Measurements from ENCODE around the gene PAPSS1. TPM values are rescaled to one million over a fixed set of nuclear protein-coding genes. Genes with fewer than 3 reads are reported as not detected.
"Not testable (repeated sequence)": the region's sequence is repeated elsewhere in the genome, so short reads cannot be mapped to it uniquely, and the experiment has no call there.

PAPSS1 gene
- polyA plus RNA-seq, 1 donor (not counting 4 experiments of a cell fraction or from before 2014, with no cell fraction given): 95.2 TPM

GRCh38 chr4:107734120-107734519, 14.1 kb upstream of the PAPSS1 start:
- H3K36me3 ChIP-seq (ENCODE audit: control insufficient read depth in 2 of 2, extremely low read depth in 1 of 2, insufficient read depth in 2 of 2, low read length in 2 of 2): no peaks in the 10 kb centered on the region
- no peak overlapping the region for H3K27ac ChIP-seq (ENCODE audit: control insufficient read depth, insufficient read depth, low read length)
- H3K9me3 ChIP-seq (ENCODE audit: control insufficient read depth, low read depth, low read length): no peaks in the 10 kb centered on the region
- H3K9ac ChIP-seq (ENCODE audit: control insufficient read depth, extremely low read depth, insufficient read depth, low read length): no peak overlapping the region
- no peak overlapping the region for H2AFZ ChIP-seq (ENCODE audit: control insufficient read depth, low read length)
- no peaks in the 10 kb centered on the region for H3K27me3 ChIP-seq (ENCODE audit: control insufficient read depth, extremely low read depth, insufficient read depth, low read length)
- DNase-seq (ENCODE audit: low read depth, low spot score): no peak
- dilution Hi-C loops (cut with MboI; ENCODE audit: extremely low pct_ligation_motif_present, low sequenced_read_pairs): no loop called here
- no peaks in the 10 kb centered on the region for H3K79me2 ChIP-seq (ENCODE audit: control insufficient read depth, insufficient read depth, low read length)
- H3K4me3 ChIP-seq (ENCODE audit: control insufficient read depth in 2 of 3, extremely low read depth in 1 of 3, insufficient read depth in 2 of 3, low read depth in 1 of 3, low read length in 3 of 3): no peak overlapping the region
- no peak for FAIRE-seq
- TF ChIP-seq CTCF (optimal IDR thresholded peaks at IDR 0.05 in 1 of 3, IDR thresholded peaks at IDR 0.05 in 1 of 3, conservative IDR thresholded peaks at IDR 0.05 in 1 of 3; ENCODE audit: extremely low read depth in 1 of 3, insufficient read depth in 2 of 3, low read length in 3 of 3) (peak; percentile 23 to 51 (median 29)), EZH2 (IDR thresholded peaks at IDR 0.05; ENCODE audit: low read length) (no peak)
- H4K20me1 ChIP-seq (ENCODE audit: control insufficient read depth, extremely low read depth, insufficient read depth, low read length): no peaks in the 10 kb centered on the region
- H3K4me1 ChIP-seq (ENCODE audit: control insufficient read depth, extremely low read depth, insufficient read depth, low read length): no peaks in the 10 kb centered on the region
- H3K9me1 ChIP-seq (ENCODE audit: control insufficient read depth, extremely low read depth, insufficient read depth, low read length): no peaks in the 10 kb centered on the region
- H3K4me2 ChIP-seq (ENCODE audit: control insufficient read depth, extremely low read depth, insufficient read depth, low read depth, low read length): no peak overlapping the region

GRCh38 chr4:107733431-107733925, 13.4 kb upstream of the PAPSS1 start:
- Histone ChIP-seq H3K9me1 (ENCODE audit: control insufficient read depth, extremely low read depth, insufficient read depth, low read length) (no peaks in the 10 kb centered on the region), H3K4me3 (ENCODE audit: control insufficient read depth in 2 of 3, extremely low read depth in 1 of 3, insufficient read depth in 2 of 3, low read depth in 1 of 3, low read length in 3 of 3) (no peak overlapping the region), H2AFZ (ENCODE audit: control insufficient read depth, low read length) (no peak overlapping the region), H3K9ac (ENCODE audit: control insufficient read depth, extremely low read depth, insufficient read depth, low read length) (no peak overlapping the region), H3K9me3 (ENCODE audit: control insufficient read depth, low read depth, low read length) (no peaks in the 10 kb centered on the region), H3K36me3 (ENCODE audit: control insufficient read depth in 2 of 2, extremely low read depth in 1 of 2, insufficient read depth in 2 of 2, low read length in 2 of 2) (no peaks in the 10 kb centered on the region), H3K4me2 (ENCODE audit: control insufficient read depth, extremely low read depth, insufficient read depth, low read depth, low read length) (no peak overlapping the region), H3K27ac (ENCODE audit: control insufficient read depth, insufficient read depth, low read length) (no peak overlapping the region), H4K20me1 (ENCODE audit: control insufficient read depth, extremely low read depth, insufficient read depth, low read length) (no peaks in the 10 kb centered on the region), H3K4me1 (ENCODE audit: control insufficient read depth, extremely low read depth, insufficient read depth, low read length) (no peaks in the 10 kb centered on the region), H3K79me2 (ENCODE audit: control insufficient read depth, insufficient read depth, low read length) (no peaks in the 10 kb centered on the region), H3K27me3 (ENCODE audit: control insufficient read depth, extremely low read depth, insufficient read depth, low read length) (no peaks in the 10 kb centered on the region)
- no peak for DNase-seq (ENCODE audit: low read depth, low spot score)
- no peak for FAIRE-seq
- TF ChIP-seq EZH2 (IDR thresholded peaks at IDR 0.05; ENCODE audit: low read length): no peak
- dilution Hi-C loops (cut with MboI; ENCODE audit: extremely low pct_ligation_motif_present, low sequenced_read_pairs): no loop called here

GRCh38 chr4:107729050-107729449, 9.0 kb upstream of the PAPSS1 start:
- H3K9me3 ChIP-seq (ENCODE audit: control insufficient read depth, low read depth, low read length); DNase-seq (ENCODE audit: low read depth, low spot score); H3K9ac ChIP-seq (ENCODE audit: control insufficient read depth, extremely low read depth, insufficient read depth, low read length); FAIRE-seq; H3K9me1 ChIP-seq (ENCODE audit: control insufficient read depth, extremely low read depth, insufficient read depth, low read length); dilution Hi-C loops (cut with MboI; ENCODE audit: extremely low pct_ligation_motif_present, low sequenced_read_pairs); H3K4me2 ChIP-seq (ENCODE audit: control insufficient read depth, extremely low read depth, insufficient read depth, low read depth, low read length); H4K20me1 ChIP-seq (ENCODE audit: control insufficient read depth, extremely low read depth, insufficient read depth, low read length); H3K36me3 ChIP-seq (ENCODE audit: control insufficient read depth in 2 of 2, extremely low read depth in 1 of 2, insufficient read depth in 2 of 2, low read length in 2 of 2); H3K27ac ChIP-seq (ENCODE audit: control insufficient read depth, insufficient read depth, low read length); H3K79me2 ChIP-seq (ENCODE audit: control insufficient read depth, insufficient read depth, low read length); H3K27me3 ChIP-seq (ENCODE audit: control insufficient read depth, extremely low read depth, insufficient read depth, low read length); H3K4me1 ChIP-seq (ENCODE audit: control insufficient read depth, extremely low read depth, insufficient read depth, low read length); H3K4me3 ChIP-seq (ENCODE audit: control insufficient read depth in 2 of 3, extremely low read depth in 1 of 3, insufficient read depth in 2 of 3, low read depth in 1 of 3, low read length in 3 of 3); H2AFZ ChIP-seq (ENCODE audit: control insufficient read depth, low read length): not testable (repeated sequence)

GRCh38 chr4:107726131-107726925, 6.3 kb upstream of the PAPSS1 start:
- H4K20me1 ChIP-seq (ENCODE audit: control insufficient read depth, extremely low read depth, insufficient read depth, low read length); H3K27me3 ChIP-seq (ENCODE audit: control insufficient read depth, extremely low read depth, insufficient read depth, low read length); H3K9me3 ChIP-seq (ENCODE audit: control insufficient read depth, low read depth, low read length); H3K4me3 ChIP-seq (ENCODE audit: control insufficient read depth in 2 of 3, extremely low read depth in 1 of 3, insufficient read depth in 2 of 3, low read depth in 1 of 3, low read length in 3 of 3); H3K9me1 ChIP-seq (ENCODE audit: control insufficient read depth, extremely low read depth, insufficient read depth, low read length); H2AFZ ChIP-seq (ENCODE audit: control insufficient read depth, low read length); dilution Hi-C loops (cut with MboI; ENCODE audit: extremely low pct_ligation_motif_present, low sequenced_read_pairs); H3K36me3 ChIP-seq (ENCODE audit: control insufficient read depth in 2 of 2, extremely low read depth in 1 of 2, insufficient read depth in 2 of 2, low read length in 2 of 2); H3K4me1 ChIP-seq (ENCODE audit: control insufficient read depth, extremely low read depth, insufficient read depth, low read length); H3K9ac ChIP-seq (ENCODE audit: control insufficient read depth, extremely low read depth, insufficient read depth, low read length); H3K79me2 ChIP-seq (ENCODE audit: control insufficient read depth, insufficient read depth, low read length); H3K27ac ChIP-seq (ENCODE audit: control insufficient read depth, insufficient read depth, low read length); FAIRE-seq; DNase-seq (ENCODE audit: low read depth, low spot score); H3K4me2 ChIP-seq (ENCODE audit: control insufficient read depth, extremely low read depth, insufficient read depth, low read depth, low read length): not testable (repeated sequence)

All from keratinocyte (primary cell).